Neural cell (in vitro differentiated cells): ENCODE measurements around the gene PINLYP. TPM values are rescaled to one million over a fixed set of nuclear protein-coding genes. Genes with fewer than 3 reads are reported as not detected.

Experiments
- H2AFZ ChIP-seq: fragments of 200-600, 300-800 bp; sonication (generic), shearing (Covaris generic); 2 replicates; pipeline ENCODE4 v1.6.0; 2014; ENCODE audit warnings: low read depth, mild to moderate bottlenecking, antibody characterized with exemption, low read length, moderate library complexity
- H3F3A ChIP-seq: fragments of 200-600 bp; shearing (Covaris generic); 2 replicates; pipeline ENCODE4 v1.6.1; 2016; ENCODE audit warnings: mild to moderate bottlenecking, moderate library complexity, mixed read lengths, antibody characterized with exemption, low read length; ENCODE audit not compliant: insufficient read depth, poor library complexity, severe bottlenecking
- H3K27ac ChIP-seq: fragments of 200-600, 300-800 bp; sonication (generic), shearing (Covaris generic); 2 replicates; pipeline ENCODE4 v1.5.1; 2014; ENCODE audit warnings: mild to moderate bottlenecking, low read length, moderate library complexity
- H3K27me3 ChIP-seq: fragments of 300-800, 200-600 bp; sonication (generic), shearing (Covaris generic); 2 replicates; pipeline ENCODE4 v1.6.0; 2014; ENCODE audit warnings: mild to moderate bottlenecking, low read depth, low read length, moderate library complexity; ENCODE audit not compliant: insufficient read depth
- H3K36me3 ChIP-seq: fragments of 300-800, 200-600 bp; sonication (generic), shearing (Covaris generic); 2 replicates; pipeline ENCODE4 v1.5.1; 2014; ENCODE audit warnings: mild to moderate bottlenecking, antibody characterized with exemption, low read length, moderate library complexity; ENCODE audit not compliant: insufficient read depth
- H3K4me2 ChIP-seq: fragments of 300-800, 200-600 bp; sonication (generic), shearing (Covaris generic); 2 replicates; pipeline ENCODE4 v1.6.0; 2014; ENCODE audit warnings: mild to moderate bottlenecking, low read length
- H3K4me3 ChIP-seq: fragments of 300-800, 200-600 bp; sonication (generic), shearing (Covaris generic); 2 replicates; pipeline ENCODE4 v1.5.1; 2014; ENCODE audit warnings: mild to moderate bottlenecking, low read length, moderate library complexity
- H3K79me2 ChIP-seq: fragments of 200-600 bp; shearing (Covaris generic); replicated peaks from 2 replicates; pipeline ENCODE4 v1.6.0; 2014; ENCODE audit warnings: mild to moderate bottlenecking, low read length, moderate library complexity; ENCODE audit not compliant: insufficient read depth
- H3K9ac ChIP-seq: fragments of 300-800, 200-600 bp; sonication (generic), shearing (Covaris generic); 2 replicates; pipeline ENCODE4 v1.6.1; 2016; ENCODE audit warnings: mild to moderate bottlenecking, low read length, mixed read lengths
- H3K9me2 ChIP-seq: fragments of 200-600 bp; shearing (Covaris generic); 2 replicates; pipeline ENCODE4 v1.6.1; 2016; ENCODE audit warnings: mild to moderate bottlenecking, low read length, mixed read lengths; ENCODE audit not compliant: insufficient read depth
- H3K9me3 ChIP-seq: fragments of 200-600, 300-800 bp; sonication (generic), shearing (Covaris generic); 2 replicates; pipeline ENCODE4 v1.6.1; 2016; ENCODE audit warnings: mild to moderate bottlenecking, mixed run types, low read length, moderate library complexity, mixed read lengths
- H4K20me1 ChIP-seq: fragments of 200-600 bp; shearing (Covaris generic); 2 replicates; pipeline ENCODE4 v1.6.1; 2016; ENCODE audit warnings: mild to moderate bottlenecking, mixed run types; ENCODE audit not compliant: insufficient read depth
- CTCF ChIP-seq: fragments of 450-650 bp; IDR thresholded peaks from 2 replicates; pipeline ENCODE4 v1.5.1; 2014; ENCODE audit warnings: antibody characterized with exemption, mild to moderate bottlenecking, moderate library complexity; ENCODE audit not compliant: poor library complexity, severe bottlenecking
- EP300 ChIP-seq: fragments of 450-650 bp; conservative IDR thresholded peaks from 2 replicates; pipeline ENCODE4 v1.6.1; 2014; ENCODE audit warnings: antibody characterized with exemption, mild to moderate bottlenecking, moderate library complexity; ENCODE audit not compliant: poor library complexity, severe bottlenecking
- EZH2 ChIP-seq: fragments of 200-600, 300-800 bp; shearing (Covaris generic), sonication (generic); IDR thresholded peaks from 2 replicates; pipeline ENCODE4 v1.6.1; 2014; ENCODE audit warnings: antibody characterized with exemption, low read length, borderline replicate concordance, mild to moderate bottlenecking; ENCODE audit not compliant: insufficient read depth, poor library complexity, severe bottlenecking
- MXI1 ChIP-seq: fragments of 450-650 bp; conservative IDR thresholded peaks from 2 replicates; pipeline ENCODE4 v1.6.1; 2014; ENCODE audit warnings: antibody characterized with exemption, mild to moderate bottlenecking; ENCODE audit not compliant: poor library complexity, severe bottlenecking
- POLR2AphosphoS5 ChIP-seq: IDR thresholded peaks from 2 replicates; pipeline ENCODE4 v1.6.1; 2012
- RAD21 ChIP-seq: fragments of 450-650 bp; conservative IDR thresholded peaks from 2 replicates; pipeline ENCODE4 v1.6.1; 2014; ENCODE audit warnings: antibody characterized with exemption, mild to moderate bottlenecking, moderate library complexity
- REST ChIP-seq: IDR thresholded peaks from 2 replicates; pipeline ENCODE4 v1.6.1; 2012; ENCODE audit warnings: borderline replicate concordance
- SMC3 ChIP-seq: fragments of 450-650 bp; conservative IDR thresholded peaks from 2 replicates; pipeline ENCODE4 v1.6.1; 2014; ENCODE audit warnings: antibody characterized with exemption, mild to moderate bottlenecking, moderate library complexity; ENCODE audit not compliant: poor library complexity
- TAF1 ChIP-seq: IDR thresholded peaks from 2 replicates; pipeline ENCODE4 v1.6.1; 2012; ENCODE audit warnings: low read depth
- polyA plus RNA-seq: library from polyadenylated mRNA; depleted of rRNA; stranded (reverse); fragments of >200 nt; gene quantifications from 2 replicates; pipeline ENCODE4 v1.2.3, GENCODE V29; 2014

PINLYP gene
- polyA plus RNA-seq, 1 donor from 2014 or later = 1.9 TPM

GRCh38 chr19:43624933-43625332 is 49.3 kb downstream of the PINLYP start:
- peaks cover 9% of the 10 kb centered on the region for H3F3A ChIP-seq
- H3K4me2 ChIP-seq = no peak overlapping the region
- H3K9me2 ChIP-seq = no peaks in the 10 kb centered on the region
- no peaks in the 10 kb centered on the region for H3K9me3 ChIP-seq
- peaks cover 17% of the 10 kb centered on the region for H3K79me2 ChIP-seq
- H3K27ac ChIP-seq = no peak overlapping the region
- no peak for TF ChIP-seq POLR2AphosphoS5
- no peak for TF ChIP-seq CTCF
- TF ChIP-seq RAD21 = no peak
- no peak for TF ChIP-seq EP300
- TF ChIP-seq MXI1 = no peak
- TF ChIP-seq EZH2 = no peak
- no peak for TF ChIP-seq TAF1
- TF ChIP-seq SMC3 = no peak
- no peak for TF ChIP-seq REST
- no peak overlapping the region for H3K9ac ChIP-seq
- no peaks in the 10 kb centered on the region for H4K20me1 ChIP-seq
- no peaks in the 10 kb centered on the region for H3K36me3 ChIP-seq
- H2AFZ ChIP-seq = no peak overlapping the region
- no peaks in the 10 kb centered on the region for H3K27me3 ChIP-seq
- no peak overlapping the region for H3K4me3 ChIP-seq

- no peaks in the 10 kb centered on the region for H3K9me2 ChIP-seq
- no peak overlapping the region for H3K4me3 ChIP-seq
- TF ChIP-seq EZH2 (no peak), RAD21 (no peak)
- no peaks in the 10 kb centered on the region for H3K36me3 ChIP-seq
- H2AFZ ChIP-seq = no peak overlapping the region
- H3K79me2 ChIP-seq = peaks cover 22% of the 10 kb centered on the region
- no peaks in the 10 kb centered on the region for H3F3A ChIP-seq
- H3K4me2 ChIP-seq = no peak overlapping the region
- H3K27ac ChIP-seq = no peak overlapping the region
- no peaks in the 10 kb centered on the region for H4K20me1 ChIP-seq
- H3K27me3 ChIP-seq = no peaks in the 10 kb centered on the region
- no peak overlapping the region for H3K9ac ChIP-seq
- no peaks in the 10 kb centered on the region for H3K9me3 ChIP-seq
These were observed 50.4 kb downstream of the PINLYP start for GRCh38 chr19:43625918-43626579.

GRCh38 chr19:43626838-43627237 is 51.2 kb downstream of the PINLYP start:
- Histone ChIP-seq H3K27me3 (no peaks in the 10 kb centered on the region), H3K79me2 (peaks cover 26% of the 10 kb centered on the region), H3K36me3 (no peaks in the 10 kb centered on the region), H3K9ac (no peak overlapping the region), H3K4me2 (no peak overlapping the region), H3K9me2 (no peaks in the 10 kb centered on the region), H3F3A (no peaks in the 10 kb centered on the region), H3K4me3 (no peak overlapping the region), H3K27ac (no peak overlapping the region), H4K20me1 (no peaks in the 10 kb centered on the region), H2AFZ (no peak overlapping the region), H3K9me3 (no peaks in the 10 kb centered on the region)
- TF ChIP-seq RAD21 (no peak), TAF1 (no peak), SMC3 (no peak), EZH2 (no peak), EP300 (no peak), POLR2AphosphoS5 (no peak), REST (no peak), CTCF (no peak), MXI1 (no peak)
